HepG2 (cell line): Measurements from ENCODE around the gene RGS6. TPM values are rescaled to one million over a fixed set of nuclear protein-coding genes. Genes with fewer than 3 reads are reported as not detected.

Experiments used
- ATAC-seq: fragments of 200-7000 bp; cut with Tn5 transposase; 3 replicates; pipeline ENCODE4 v1.9.1; 2020; ENCODE audit warnings: mild to moderate bottlenecking, moderate library complexity
- BruUV-seq: library from RNA; stranded (reverse); fragments of 400-500 nt; replicated peaks from 2 replicates; lab custom pipeline; 2021; lab: Mats Ljungman, UMichigan
- CTCF ChIA-PET: fragments of 300-600 bp; formaldehyde crosslinking; extraction: SDS; loops from one replicate; lab custom pipeline; 2021; ENCODE audit warnings: low total read pairs, inconsistent platforms, low intra/inter-chr PET ratio; lab: Yijun Ruan, JAX
- POLR2A ChIA-PET: fragments of 350-600 bp; sonication (Branson Sonifier 250); formaldehyde crosslinking; loops from one replicate; lab custom pipeline; 2020; ENCODE audit warnings: antibody characterized with exemption, inconsistent platforms; lab: Yijun Ruan, JAX
- DNase-seq: peaks from one replicate; pipeline ENCODE4 v3.0.0-alpha.2; 2015; ENCODE audit warnings: low spot score
- FAIRE-seq: peaks from 3 replicates; lab custom pipeline; 2011; peaks lifted over from hg19 to GRCh38; lab: Jason Lieb, UNC
- H2AFZ ChIP-seq: one replicate; pipeline ENCODE4 v1.6.1; 2011; ENCODE audit warnings: low read length, inconsistent platforms
- H3K27ac ChIP-seq: fragments of 300-600 bp; 3 replicates; pipeline ENCODE4 v1.8.0; 2011; ENCODE audit warnings: mixed run types, mild to moderate bottlenecking, mixed read lengths, low read length, inconsistent platforms; ENCODE audit not compliant: insufficient read depth; ENCODE audit errors: extremely low read length
- H3K27me3 ChIP-seq, 2 experiments: fragments of 200-600 bp in 1 of 2; 2 replicates in 1 of 2; 3 replicates in 1 of 2; pipeline versions ENCODE4 v1.6.0 to v1.8.0; 2011; ENCODE audit warnings: low read length in 2 of 2, mild to moderate bottlenecking in 2 of 2, moderate library complexity in 2 of 2, inconsistent platforms in 1 of 2; ENCODE audit not compliant: insufficient read depth in 2 of 2, control insufficient read depth in 1 of 2
- H3K36me3 ChIP-seq, 2 experiments: fragments of 200-600 bp in 1 of 2; replicated peaks in 1 of 2; 2 replicates in 1 of 2; 3 replicates in 1 of 2; pipeline versions ENCODE4 v1.5.1 to v1.8.0; 2011; ENCODE audit warnings: low read length in 2 of 2, inconsistent platforms in 1 of 2; ENCODE audit not compliant: insufficient read depth in 2 of 2, control insufficient read depth in 1 of 2
- H3K4me1 ChIP-seq: 2 replicates; pipeline ENCODE4 v1.5.1; 2012; ENCODE audit warnings: low read length, inconsistent platforms; ENCODE audit not compliant: insufficient read depth
- H3K4me2 ChIP-seq: 2 replicates; pipeline ENCODE4 v1.6.0; 2011; ENCODE audit warnings: low read depth, low read length, inconsistent platforms
- H3K4me3 ChIP-seq, 3 experiments: fragments of 200-600 bp in 1 of 3; sonication (generic), shearing (Covaris generic) in 1 of 3; replicated peaks in 1 of 3; 2 replicates each; pipeline ENCODE4 v1.5.1; 2011 to 2016; ENCODE audit warnings: low read length in 3 of 3, inconsistent platforms in 2 of 3, low read depth in 2 of 3, mild to moderate bottlenecking in 2 of 3, control low read depth in 1 of 3, mixed read lengths in 1 of 3; ENCODE audit not compliant: insufficient read depth in 1 of 3
- H3K79me2 ChIP-seq: one replicate; pipeline ENCODE4 v1.6.1; 2011; ENCODE audit warnings: low read length, inconsistent platforms; ENCODE audit not compliant: insufficient read depth
- H3K9ac ChIP-seq: 2 replicates; pipeline ENCODE4 v1.6.0; 2011; ENCODE audit warnings: mild to moderate bottlenecking, low read depth, low read length, inconsistent platforms; ENCODE audit not compliant: insufficient read depth
- H3K9me3 ChIP-seq: 2 replicates; pipeline ENCODE4 v1.5.1; 2012; ENCODE audit warnings: mild to moderate bottlenecking, low read length
- H4K20me1 ChIP-seq: 2 replicates; pipeline ENCODE4 v1.6.0; 2011; ENCODE audit warnings: inconsistent platforms, mild to moderate bottlenecking, low read length, moderate library complexity; ENCODE audit not compliant: insufficient read depth
- CTCF ChIP-seq: sonication (generic); formaldehyde crosslinking; IDR thresholded peaks from 2 replicates; pipeline ENCODE4 v1.5.0; 2020; ENCODE audit warnings: mild to moderate bottlenecking, missing genetic modification reagents, moderate library complexity
- KMT2B ChIP-seq: IDR thresholded peaks from 2 replicates; pipeline ENCODE4 v1.6.1; 2016; ENCODE audit warnings: missing genetic modification reagents, missing compliant biosample characterization
- MEIS1 ChIP-seq: sonication (generic); formaldehyde crosslinking; IDR thresholded peaks from 2 replicates; pipeline ENCODE4 v1.9.0; 2021; ENCODE audit warnings: mild to moderate bottlenecking, missing genetic modification reagents, moderate library complexity, borderline replicate concordance
- RAD21 ChIP-seq: fragments of 450-650 bp; formaldehyde crosslinking; IDR thresholded peaks from 2 replicates; pipeline ENCODE4 v1.5.0; 2020; ENCODE audit warnings: mild to moderate bottlenecking
- SMC3 ChIP-seq: IDR thresholded peaks from 2 replicates; pipeline ENCODE4 v1.6.1; 2011; ENCODE audit warnings: low read length, improper control_type of control experiment
- STAG1 ChIP-seq: sonication (generic); formaldehyde crosslinking; IDR thresholded peaks from 2 replicates; pipeline ENCODE4 v1.4.0; 2020; ENCODE audit warnings: missing genetic modification reagents
- THAP11 ChIP-seq: IDR thresholded peaks from 2 replicates; pipeline ENCODE4 v1.6.1; 2016; ENCODE audit warnings: missing biosample characterization, missing genetic modification reagents
- XRCC5 ChIP-seq: fragments of 200-400 bp; formaldehyde crosslinking; optimal IDR thresholded peaks from 2 replicates; pipeline ENCODE3; 2017; ENCODE audit warnings: mild to moderate bottlenecking, low read length
- WGBS: methylation state at CpG from one replicate; pipeline ENCODE4 v1.1.6; 2017; ENCODE audit warnings: low lambda C conversion rate; 5-methylcytosine and 5-hydroxymethylcytosine counted together
- in situ Hi-C: cut with HindIII; loops from 2 replicates; pipeline ENCODE4 v1.10.0; 2017; ENCODE audit warnings: low pct_unique_long_range_greater_than_20kb; ENCODE audit not compliant: extremely low pct_ligation_motif_present
- intact Hi-C: fragments of 100-400 bp; cut with micrococcal nuclease; formaldehyde crosslinking; loops from one replicate; pipeline ENCODE4 v1.10.0; 2022; ENCODE audit not compliant: unreplicated experiment
- polyA plus RNA-seq, 8 experiments: library from polyadenylated mRNA; depleted of rRNA in 3 of 8; stranded (reverse) in 7 of 8; unstranded in 1 of 8; fragments of >200 nt; fragmentation: Illumina TruSeq in 4 of 8; extraction: Trizol in 4 of 8; gene quantifications; 2 replicates each; pipeline versions ENCODE4 v1.2.1 to v1.2.3, GENCODE V29; 2011 to 2016; ENCODE audit warnings: low read depth in 4 of 8, missing spikeins in 1 of 8, mixed read lengths in 1 of 8; ENCODE audit not compliant: insufficient read depth in 1 of 8
- total RNA-seq, 5 experiments: library from RNA; depleted of rRNA; stranded (reverse); fragments of >200 nt; fragmentation: Illumina TruSeq; extraction: Trizol; gene quantifications; 2 replicates each; pipeline ENCODE4 v1.2.3, GENCODE V29; 2016; ENCODE audit warnings: low read depth in 1 of 5

RGS6 gene
- total and polyA plus RNA-seq, 2 of the 13 experiments (the other 11 are each of a cell fraction or from before 2014, with no cell fraction given) = not detected

- 13% methylated on average over 17 of the region's 17 CpGs for WGBS
- Histone ChIP-seq H3K27me3 (no peaks in the 10 kb centered on the region), H3K79me2 (no peaks in the 10 kb centered on the region), H3K4me1 (no peaks in the 10 kb centered on the region), H4K20me1 (no peaks in the 10 kb centered on the region), H3K9me3 (no peaks in the 10 kb centered on the region), H3K27ac (no peak overlapping the region), H3K4me2 (no peak overlapping the region), H3K9ac (no peak overlapping the region), H3K4me3 (no peak overlapping the region), H2AFZ (no peak overlapping the region), H3K36me3 (no peaks in the 10 kb centered on the region)
- FAIRE-seq (no peak), DNase-seq (peak; percentile 20), ATAC-seq (peak; percentile 56; the same call in 2 of the 3 replicates)
- ChIA-PET CTCF (interaction anchor here (1.3 kb wide), 1 partner anchor 397 kb away, joined by 6 read pairs; no protein-coding TSS in a partner anchor), POLR2A (no interaction called here)
- in situ Hi-C loops (no loop called here), intact Hi-C loops (no loop called here)
- TF ChIP-seq RAD21 (CRISPR knock-in tag) = peak; percentile 48; the same call in 1 of the 2 replicates
- TF ChIP-seq CTCF = peak; percentile 75
- TF ChIP-seq KMT2B (CRISPR knock-in tag) = no peak
- TF ChIP-seq MEIS1 (CRISPR knock-in tag) = no peak
- no peak for TF ChIP-seq THAP11 (CRISPR knock-in tag)
- peak; percentile 52; the same call in 1 of the 2 replicates for TF ChIP-seq SMC3
- peak; percentile 71 for TF ChIP-seq STAG1 (CRISPR knock-in tag)
- peak; percentile 23 for TF ChIP-seq XRCC5
- no TSS peak for BruUV-seq
Observed at GRCh38 chr14:72420749-72421474, 488.7 kb downstream of the RGS6 start.
